Measurements from ENCODE around the gene ATP8B4. TPM values are rescaled to one million over a fixed set of nuclear protein-coding genes. Genes with fewer than 3 reads are reported as not detected.

Gene ATP8B4
- total and polyA plus RNA-seq, 5 donors: 3.0 to 11.7 (median 5.2) TPM

DNA sequence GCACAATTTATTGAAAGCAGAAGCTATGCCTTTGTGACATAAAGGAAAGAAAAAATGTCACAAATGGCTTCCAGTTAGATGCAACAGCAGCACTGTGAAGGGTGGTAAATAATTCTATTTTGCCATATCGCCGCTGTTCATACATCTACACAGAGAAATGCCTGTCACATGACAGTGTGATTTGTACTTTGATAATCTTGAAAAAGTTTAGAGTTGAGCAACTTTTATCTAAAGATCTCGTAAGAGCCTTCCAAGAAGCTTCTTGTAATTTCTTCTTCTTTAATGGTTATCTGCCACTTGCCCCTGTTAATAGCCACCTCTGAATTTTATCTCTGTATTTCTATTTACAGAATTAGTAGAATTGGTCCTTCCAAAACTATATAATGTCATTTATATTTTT lies 192.3 kb downstream of the ATP8B4 start:
- Histone ChIP-seq H3K27ac (ENCODE audit: low read length) (no peak overlapping the region), H3K4me3 (ENCODE audit: low read length) (no peak overlapping the region), H3K4me1 (ENCODE audit: control insufficient read depth, insufficient read depth, low read length) (peaks cover 3% of the 10 kb centered on the region), H3K27me3 (ENCODE audit: control insufficient read depth, insufficient read depth) (no peaks in the 10 kb centered on the region), H3K9me3 (ENCODE audit: control insufficient read depth, low read length) (no peaks in the 10 kb centered on the region)
- WGBS: 91% methylated on average over 3 of the region's 3 CpGs
- DNase-seq (no peak), ATAC-seq (no peak)
- intact Hi-C loops (cut with DNase I): no loop called here

DNA sequence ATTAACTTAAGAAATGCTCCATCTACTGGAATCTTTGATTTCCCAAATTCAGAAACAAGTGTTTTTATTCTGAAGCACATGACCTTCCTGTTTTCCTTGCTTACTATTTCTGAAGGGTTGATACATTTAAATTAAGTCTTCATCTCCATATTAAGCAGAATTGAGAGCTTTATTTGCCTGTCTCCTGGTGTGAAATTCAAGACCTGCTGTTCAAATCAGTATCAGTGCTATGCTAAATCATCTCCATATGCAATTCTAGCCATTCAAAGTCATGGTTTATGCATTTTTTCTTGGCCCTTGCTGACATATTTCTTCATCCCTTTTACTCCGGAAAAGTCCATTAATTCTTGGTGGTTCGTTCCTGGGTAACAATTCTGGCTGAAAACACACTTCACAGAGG lies 195.4 kb downstream of the ATP8B4 start:
- 92% methylated on average over 2 of the region's 2 CpGs for WGBS
- Histone ChIP-seq H3K4me1 (ENCODE audit: control insufficient read depth, insufficient read depth, low read length) (peaks cover 3% of the 10 kb centered on the region), H3K27me3 (ENCODE audit: control insufficient read depth, insufficient read depth) (no peaks in the 10 kb centered on the region), H3K4me3 (ENCODE audit: low read length) (no peak overlapping the region), H3K9me3 (ENCODE audit: control insufficient read depth, low read length) (no peaks in the 10 kb centered on the region), H3K27ac (ENCODE audit: low read length) (no peak overlapping the region)
- no peak for DNase-seq
- ATAC-seq: no peak
- intact Hi-C loops (cut with DNase I): no loop called here

DNA sequence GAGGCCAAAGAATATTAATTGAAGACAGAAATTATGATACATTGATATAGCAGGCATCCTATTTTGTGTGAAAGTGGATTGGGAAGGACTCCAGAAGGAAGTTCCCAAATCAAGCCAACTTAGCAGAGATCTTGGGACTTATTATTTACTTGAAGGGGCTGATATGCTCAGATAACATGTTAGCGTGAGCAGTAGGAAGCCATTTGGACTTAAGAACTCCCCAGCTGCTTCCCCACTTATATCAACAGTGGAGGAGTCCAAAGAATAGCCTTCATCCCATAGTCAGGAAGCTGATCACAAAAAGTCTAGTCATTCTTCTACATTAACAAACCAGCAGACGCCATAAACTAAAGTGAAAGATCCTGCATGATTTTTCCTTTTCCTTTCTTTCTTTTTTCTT lies 200.0 kb downstream of the ATP8B4 start:
- Histone ChIP-seq H3K27me3 (ENCODE audit: control insufficient read depth, insufficient read depth) (no peaks in the 10 kb centered on the region), H3K4me1 (ENCODE audit: control insufficient read depth, insufficient read depth, low read length) (no peaks in the 10 kb centered on the region), H3K27ac (ENCODE audit: low read length) (no peak overlapping the region), H3K9me3 (ENCODE audit: control insufficient read depth, low read length) (no peaks in the 10 kb centered on the region), H3K4me3 (ENCODE audit: low read length) (no peak overlapping the region)
- no peak for ATAC-seq
- 52% methylated on average over 2 of the region's 2 CpGs for WGBS
- intact Hi-C loops (cut with DNase I): no loop called here
- DNase-seq: no peak

DNA sequence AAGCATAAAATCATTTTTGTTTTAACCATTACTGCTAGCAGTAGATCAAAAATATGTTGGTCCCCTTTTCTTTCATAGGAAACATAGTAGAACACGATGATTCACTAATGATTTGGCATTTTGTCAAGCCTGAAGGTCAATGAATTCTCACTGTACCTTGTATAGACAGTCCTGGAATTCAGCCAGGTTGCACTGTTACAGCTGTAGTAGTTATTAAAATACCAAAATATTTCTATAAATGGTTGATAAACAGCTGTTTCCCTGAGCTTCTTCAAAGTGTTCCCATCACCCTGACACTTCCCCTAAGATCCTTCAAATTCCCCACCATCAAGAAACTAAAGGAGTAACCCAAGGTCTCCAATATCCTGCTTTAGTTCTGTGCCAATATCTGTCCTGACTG lies 200.9 kb downstream of the ATP8B4 start:
- Histone ChIP-seq H3K27ac (ENCODE audit: low read length) (no peak overlapping the region), H3K4me1 (ENCODE audit: control insufficient read depth, insufficient read depth, low read length) (no peaks in the 10 kb centered on the region), H3K4me3 (ENCODE audit: low read length) (no peak overlapping the region), H3K9me3 (ENCODE audit: control insufficient read depth, low read length) (no peaks in the 10 kb centered on the region), H3K27me3 (ENCODE audit: control insufficient read depth, insufficient read depth) (no peaks in the 10 kb centered on the region)
- WGBS: 4% methylated on average over 1 of the region's 1 CpG
- no peak for ATAC-seq
- DNase-seq: no peak
- intact Hi-C loops (cut with DNase I): no loop called here

DNA sequence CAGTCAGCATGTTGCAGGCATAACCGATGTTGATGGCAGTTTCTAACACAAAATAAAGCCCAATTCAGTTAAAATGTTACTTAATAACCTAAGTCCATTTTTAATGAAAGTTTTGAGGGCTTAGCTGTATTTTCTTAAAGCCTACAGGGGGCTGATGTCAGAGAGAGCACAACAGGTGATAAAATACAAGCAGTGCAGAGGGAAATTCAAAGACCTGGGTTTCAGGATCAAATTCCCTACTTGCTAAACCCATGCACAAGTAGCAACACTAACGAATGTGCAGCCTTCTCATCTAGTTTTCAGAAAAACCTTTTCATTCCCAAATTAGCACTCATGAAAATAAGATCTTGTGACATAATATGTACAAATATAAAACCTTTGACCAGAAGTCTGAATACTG lies 202.0 kb downstream of the ATP8B4 start:
- WGBS: 45% methylated on average over 2 of the region's 2 CpGs
- Histone ChIP-seq H3K4me3 (ENCODE audit: low read length) (no peak overlapping the region), H3K27ac (ENCODE audit: low read length) (no peak overlapping the region), H3K4me1 (ENCODE audit: control insufficient read depth, insufficient read depth, low read length) (no peaks in the 10 kb centered on the region), H3K27me3 (ENCODE audit: control insufficient read depth, insufficient read depth) (no peaks in the 10 kb centered on the region), H3K9me3 (ENCODE audit: control insufficient read depth, low read length) (no peaks in the 10 kb centered on the region)
- DNase-seq: no peak
- no peak for ATAC-seq
- intact Hi-C loops (cut with DNase I): no loop called here

DNA sequence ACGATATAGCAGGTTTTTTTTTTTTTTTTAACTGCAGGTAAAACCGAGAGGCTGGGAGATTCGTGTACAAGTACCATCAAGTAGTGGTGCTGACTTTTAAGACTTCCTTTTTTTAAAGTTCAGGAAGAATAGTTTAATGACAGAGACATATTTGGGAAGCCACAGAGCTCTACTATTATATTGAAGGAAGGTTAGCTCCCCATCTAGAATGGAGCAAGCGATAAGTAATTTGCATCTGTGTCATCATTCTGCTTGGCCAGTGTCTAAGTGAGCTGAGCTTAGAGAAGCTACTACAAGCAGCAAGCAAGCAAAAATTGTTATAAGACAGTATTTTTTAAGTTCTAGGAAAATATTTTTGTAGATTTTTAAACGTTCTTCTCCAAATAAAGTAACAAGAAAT lies 203.2 kb downstream of the ATP8B4 start:
- no peak overlapping the region for H3K27ac ChIP-seq (ENCODE audit: low read length)
- intact Hi-C loops (cut with DNase I): no loop called here
- no peak for ATAC-seq
- H3K9me3 ChIP-seq (ENCODE audit: control insufficient read depth, low read length): no peaks in the 10 kb centered on the region
- DNase-seq: no peak
- H3K27me3 ChIP-seq (ENCODE audit: control insufficient read depth, insufficient read depth): no peaks in the 10 kb centered on the region
- no peaks in the 10 kb centered on the region for H3K4me1 ChIP-seq (ENCODE audit: control insufficient read depth, insufficient read depth, low read length)
- H3K4me3 ChIP-seq (ENCODE audit: low read length): no peak overlapping the region
- 87% methylated on average over 5 of the region's 5 CpGs for WGBS

DNA sequence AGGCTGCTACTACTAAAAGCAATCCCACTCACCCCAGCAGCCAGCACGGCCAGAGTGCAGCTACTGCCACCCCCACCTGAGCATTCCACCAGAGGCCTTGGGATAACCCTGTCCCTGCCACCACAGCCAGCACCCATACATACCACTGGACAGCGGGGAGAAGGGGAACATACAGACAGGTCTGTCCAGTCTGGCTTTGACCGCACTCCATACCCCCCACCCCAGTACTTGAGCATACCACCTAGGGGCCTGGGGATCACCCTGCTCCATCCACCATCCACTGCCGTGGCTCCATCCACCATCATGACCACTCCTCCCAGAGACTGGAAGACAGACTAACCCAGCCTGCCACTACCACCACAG lies 210.1 kb downstream of the ATP8B4 start:
- DNase-seq (no peak), ATAC-seq (peak; percentile 13 to 41)
- Histone ChIP-seq H3K27me3 (ENCODE audit: control insufficient read depth, insufficient read depth) (no peaks in the 10 kb centered on the region), H3K4me3 (ENCODE audit: low read length) (no peak overlapping the region), H3K4me1 (ENCODE audit: control insufficient read depth, insufficient read depth, low read length) (peaks cover 2% of the 10 kb centered on the region), H3K27ac (ENCODE audit: low read length) (no peak overlapping the region), H3K9me3 (ENCODE audit: control insufficient read depth, low read length) (no peaks in the 10 kb centered on the region)
- intact Hi-C loops (cut with DNase I): no loop called here
- WGBS: 99% methylated on average over 4 of the region's 4 CpGs

DNA sequence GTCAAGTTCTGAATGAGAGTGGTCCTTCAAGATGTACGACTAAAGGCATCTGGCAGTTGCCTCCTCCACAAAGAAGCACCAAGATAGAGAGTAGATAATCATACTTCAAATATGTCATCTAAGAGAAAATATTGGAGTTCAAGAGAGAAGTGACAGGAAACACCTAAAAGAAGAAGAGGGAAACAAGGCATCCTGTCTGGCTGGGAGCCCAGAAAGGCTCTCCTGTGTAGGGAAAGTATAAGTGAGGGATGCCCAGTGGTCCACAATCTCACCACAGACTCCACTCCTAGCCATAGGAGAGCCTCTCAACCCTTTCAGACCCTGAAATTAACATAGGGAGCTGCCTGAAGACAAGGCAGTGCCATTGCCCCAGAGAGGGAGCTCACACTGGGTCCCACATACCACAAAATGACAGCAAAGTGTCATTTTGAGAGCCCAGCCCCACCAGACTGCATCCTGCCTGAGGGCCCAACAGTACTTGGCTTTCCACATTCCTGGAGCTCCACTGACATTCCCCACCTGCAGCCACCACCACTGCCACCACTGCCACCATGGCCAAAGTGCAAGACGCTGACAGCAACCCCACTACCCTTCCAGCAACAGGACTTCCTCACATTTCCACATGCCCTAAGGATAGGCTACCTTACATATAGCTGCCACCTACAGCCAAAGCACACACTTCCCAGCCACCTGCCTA lies 210.6 kb downstream of the ATP8B4 start:
- ATAC-seq (peak in 1 of 2 donors; percentile 19), DNase-seq (no peak)
- H3K27ac ChIP-seq (ENCODE audit: low read length): no peak overlapping the region
- no peaks in the 10 kb centered on the region for H3K9me3 ChIP-seq (ENCODE audit: control insufficient read depth, low read length)
- peaks cover 2% of the 10 kb centered on the region for H3K4me1 ChIP-seq (ENCODE audit: control insufficient read depth, insufficient read depth, low read length)
- 76% methylated on average over 2 of the region's 2 CpGs for WGBS
- no peak overlapping the region for H3K4me3 ChIP-seq (ENCODE audit: low read length)
- intact Hi-C loops (cut with DNase I): no loop called here
- no peaks in the 10 kb centered on the region for H3K27me3 ChIP-seq (ENCODE audit: control insufficient read depth, insufficient read depth)

DNA sequence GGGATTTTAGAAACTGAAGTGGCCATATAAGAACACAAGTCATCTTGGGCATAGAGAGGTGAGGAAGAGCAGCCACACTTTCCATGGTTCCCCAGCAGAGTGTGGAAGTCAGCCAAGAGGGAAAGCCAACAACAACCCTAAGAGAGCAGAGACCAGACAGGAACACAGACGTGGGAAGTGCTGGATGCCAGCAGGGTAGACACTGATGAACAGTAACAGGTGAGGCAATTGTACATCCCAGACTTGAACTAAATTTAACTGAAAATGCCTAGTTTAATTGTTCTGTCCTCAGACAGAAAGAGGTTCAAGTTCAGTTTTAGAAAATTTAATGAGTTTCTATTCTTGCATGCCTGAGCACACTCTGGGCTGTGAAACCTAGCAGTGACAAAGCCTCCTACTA lies 212.1 kb downstream of the ATP8B4 start:
- Histone ChIP-seq H3K4me3 (ENCODE audit: low read length) (no peak overlapping the region), H3K4me1 (ENCODE audit: control insufficient read depth, insufficient read depth, low read length) (peaks cover 2% of the 10 kb centered on the region), H3K27me3 (ENCODE audit: control insufficient read depth, insufficient read depth) (no peaks in the 10 kb centered on the region), H3K27ac (ENCODE audit: low read length) (no peak overlapping the region), H3K9me3 (ENCODE audit: control insufficient read depth, low read length) (no peaks in the 10 kb centered on the region)
- intact Hi-C loops (cut with DNase I): no loop called here
- no peak for DNase-seq
- 23% methylated on average over 1 of the region's 1 CpG for WGBS
- no peak for ATAC-seq

DNA sequence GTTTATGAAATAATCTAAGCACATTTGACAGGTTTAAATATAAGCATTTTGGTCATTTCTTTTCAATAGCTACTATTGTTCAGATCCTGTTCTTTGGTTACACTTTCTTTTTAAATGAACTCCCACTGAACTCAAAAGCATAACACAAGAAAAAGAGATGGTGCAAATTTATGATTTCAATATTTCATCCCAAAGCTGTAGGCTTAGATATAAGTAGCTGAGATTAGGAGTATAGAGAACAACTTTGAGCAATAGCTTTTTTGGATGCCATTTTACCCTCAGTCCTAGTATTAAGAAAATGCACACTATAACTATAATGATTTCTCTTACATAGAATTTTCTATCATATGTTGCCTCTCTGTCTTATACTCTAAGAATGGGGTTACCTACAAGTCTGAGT lies 213.8 kb downstream of the ATP8B4 start:
- Histone ChIP-seq H3K9me3 (ENCODE audit: control insufficient read depth, low read length) (no peaks in the 10 kb centered on the region), H3K4me3 (ENCODE audit: low read length) (no peak overlapping the region), H3K27me3 (ENCODE audit: control insufficient read depth, insufficient read depth) (no peaks in the 10 kb centered on the region), H3K4me1 (ENCODE audit: control insufficient read depth, insufficient read depth, low read length) (peaks cover 2% of the 10 kb centered on the region), H3K27ac (ENCODE audit: low read length) (no peak overlapping the region)
- DNase-seq (no peak), ATAC-seq (no peak)
- intact Hi-C loops (cut with DNase I): no loop called here

DNA sequence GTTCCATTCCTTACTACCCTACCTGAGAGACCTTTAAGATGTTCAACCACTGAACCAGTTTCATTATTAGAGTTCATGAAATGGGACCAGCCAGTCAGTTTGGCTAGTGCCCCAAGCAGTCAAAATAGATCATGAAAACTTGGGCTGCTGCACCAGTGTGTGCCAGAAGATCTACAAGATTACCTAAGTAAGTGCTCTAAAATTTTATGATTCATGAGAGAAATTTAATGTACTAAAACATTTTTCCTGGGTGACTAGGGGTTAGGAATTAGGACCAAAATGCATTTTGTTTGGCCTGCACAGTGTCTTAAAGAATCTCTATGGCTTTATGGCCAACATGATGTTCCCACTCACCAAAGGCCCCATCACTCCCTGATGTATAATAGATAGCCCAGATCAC lies 214.7 kb downstream of the ATP8B4 start:
- Histone ChIP-seq H3K4me3 (ENCODE audit: low read length) (no peak overlapping the region), H3K27me3 (ENCODE audit: control insufficient read depth, insufficient read depth) (no peaks in the 10 kb centered on the region), H3K9me3 (ENCODE audit: control insufficient read depth, low read length) (no peaks in the 10 kb centered on the region), H3K27ac (ENCODE audit: low read length) (no peak overlapping the region), H3K4me1 (ENCODE audit: control insufficient read depth, insufficient read depth, low read length) (peaks cover 2% of the 10 kb centered on the region)
- ATAC-seq (no peak), DNase-seq (no peak)
- intact Hi-C loops (cut with DNase I): no loop called here

Data from right cardiac atrium (tissue), 5 donors.